HCT116 (cell line): ENCODE results near the gene TRAPPC12. TPM values are rescaled to one million over a fixed set of nuclear protein-coding genes. Genes with fewer than 3 reads are reported as not detected.

Source experiments
- ATAC-seq: fragments of 200-7000 bp; cut with Tn5 transposase; 2 replicates; pipeline ENCODE4 v1.9.1; 2020; ENCODE audit warnings: mild to moderate bottlenecking, moderate library complexity
- BruUV-seq: library from RNA; stranded (reverse); fragments of 400-500 nt; replicated peaks from 2 replicates; lab custom pipeline; 2021; lab: Mats Ljungman, UMichigan
- CTCF ChIA-PET: fragments of 300-600 bp; sonication (Branson Sonifier 250); formaldehyde crosslinking; loops from one replicate; lab custom pipeline; 2021; ENCODE audit warnings: antibody characterized with exemption; lab: Charles Lee
- POLR2A ChIA-PET: fragments of 300-600, 350-600 bp; sonication (Branson Sonifier 250); formaldehyde crosslinking; loops from one replicate; lab custom pipeline; 2021; ENCODE audit warnings: antibody characterized with exemption; lab: Charles Lee
- RAD21 ChIA-PET, 2 experiments: fragments of 300-600 bp; sonication (Branson Sonifier 250); formaldehyde crosslinking; loops; one replicate each; lab custom pipeline; 2023; ENCODE audit warnings: low total read pairs in 2 of 2; ENCODE audit not compliant: uncharacterized antibody in 2 of 2, unreplicated experiment in 2 of 2, low non-redundant PET in 1 of 2; lab: Charles Lee
- DNase-seq: peaks from one replicate; pipeline ENCODE4 v3.0.0-alpha.2; 2010; ENCODE audit warnings: low read depth, low spot score
- H2AFZ ChIP-seq: fragments of 200-600 bp; shearing (Covaris generic), sonication (generic); 2 replicates; pipeline ENCODE4 v1.6.1; 2017; ENCODE audit warnings: low read depth, mixed run types, mixed read lengths, antibody characterized with exemption, low read length; ENCODE audit not compliant: poor library complexity, severe bottlenecking
- H3K27ac ChIP-seq: 2 replicates; pipeline ENCODE4 v1.5.1; 2012; ENCODE audit warnings: low read depth, low read length
- H3K27me3 ChIP-seq: fragments of 200-600 bp; sonication (generic); 2 replicates; pipeline ENCODE4 v1.6.1; 2016; ENCODE audit warnings: mixed run types, low read length, mixed read lengths; ENCODE audit not compliant: insufficient read depth
- H3K36me3 ChIP-seq, 2 experiments: fragments of 200-500 bp in 1 of 2; fragments of 200-600 bp in 1 of 2; sonication (Bioruptor generic) in 1 of 2; sonication (generic) in 1 of 2; 2 replicates each; pipeline versions ENCODE4 v1.5.1 to v1.6.1; 2014 to 2016; ENCODE audit warnings: low read length in 2 of 2, inconsistent platforms in 1 of 2, mixed read lengths in 1 of 2, mixed run types in 1 of 2; ENCODE audit not compliant: insufficient read depth in 2 of 2, control insufficient read depth in 1 of 2
- H3K4me1 ChIP-seq, 2 experiments: fragments of 200-600 bp in 1 of 2; sonication (generic) in 1 of 2; 2 replicates each; pipeline versions ENCODE4 v1.5.1 to v1.6.1; 2012 to 2017; ENCODE audit warnings: low read length in 2 of 2, inconsistent platforms in 1 of 2, mild to moderate bottlenecking in 1 of 2, mixed read lengths in 1 of 2, mixed run types in 1 of 2, moderate library complexity in 1 of 2; ENCODE audit not compliant: insufficient read depth in 2 of 2, control insufficient read depth in 1 of 2
- H3K4me2 ChIP-seq: fragments of 200-600 bp; sonication (generic); 2 replicates; pipeline ENCODE4 v1.6.1; 2017; ENCODE audit warnings: mixed run types, low read length, mixed read lengths
- H3K4me3 ChIP-seq, 2 experiments: fragments of 200-600 bp in 1 of 2; sonication (generic) in 1 of 2; replicated peaks in 1 of 2; 2 replicates each; pipeline ENCODE4 v1.5.1; 2011 to 2016; ENCODE audit warnings: low read length in 2 of 2, control low read depth in 1 of 2, low read depth in 1 of 2, mild to moderate bottlenecking in 1 of 2, mixed read lengths in 1 of 2, mixed run types in 1 of 2
- H3K79me2 ChIP-seq: fragments of 200-600 bp; sonication (generic); 2 replicates; pipeline ENCODE4 v1.6.1; 2017; ENCODE audit warnings: mild to moderate bottlenecking, mixed run types, low read length, moderate library complexity, mixed read lengths; ENCODE audit not compliant: insufficient read depth
- H3K9ac ChIP-seq: fragments of 200-600 bp; sonication (generic); 2 replicates; pipeline ENCODE4 v1.6.1; 2016; ENCODE audit warnings: low read length, mixed read lengths
- H3K9me2 ChIP-seq: fragments of 200-600 bp; sonication (generic), shearing (Covaris generic); 2 replicates; pipeline ENCODE4 v1.6.1; 2017; ENCODE audit warnings: mixed run types, mild to moderate bottlenecking, moderate library complexity; ENCODE audit not compliant: insufficient read depth
- H3K9me3 ChIP-seq, 2 experiments: fragments of 200-500 bp in 1 of 2; fragments of 200-600 bp in 1 of 2; sonication (Bioruptor generic) in 1 of 2; sonication (generic) in 1 of 2; 2 replicates each; pipeline ENCODE4 v1.6.1; 2014 to 2017; ENCODE audit warnings: low read length in 2 of 2, mixed read lengths in 2 of 2, inconsistent platforms in 1 of 2, low read depth in 1 of 2, mild to moderate bottlenecking in 1 of 2, mixed run types in 1 of 2, moderate library complexity in 1 of 2; ENCODE audit not compliant: control insufficient read depth in 1 of 2, insufficient read depth in 1 of 2
- H4K20me1 ChIP-seq: fragments of 200-600 bp; sonication (generic), shearing (Covaris generic); 2 replicates; pipeline ENCODE4 v1.6.1; 2017; ENCODE audit warnings: mixed run types, mild to moderate bottlenecking, moderate library complexity; ENCODE audit not compliant: insufficient read depth
- CBX3 ChIP-seq: IDR thresholded peaks from 2 replicates; pipeline ENCODE4 v1.6.1; 2012; ENCODE audit warnings: low read depth
- CEBPB ChIP-seq: IDR thresholded peaks from 2 replicates; pipeline ENCODE4 v1.6.1; 2012; ENCODE audit warnings: low read depth
- CTCF ChIP-seq, 3 experiments: fragments of 200-600 bp in 1 of 3; sonication (generic) in 1 of 3; IDR thresholded peaks in 2 of 3; conservative IDR thresholded peaks in 1 of 3; 2 replicates each; pipeline ENCODE4 v1.5.1; 2012 to 2017; ENCODE audit warnings: low read depth in 2 of 3, low read length in 2 of 3, antibody characterized with exemption in 1 of 3, borderline replicate concordance in 1 of 3, control low read depth in 1 of 3, mild to moderate bottlenecking in 1 of 3, mixed read lengths in 1 of 3, mixed run types in 1 of 3, moderate library complexity in 1 of 3; ENCODE audit not compliant: insufficient read depth in 1 of 3
- EGR1 ChIP-seq: IDR thresholded peaks from 2 replicates; pipeline ENCODE4 v1.6.1; 2012; ENCODE audit warnings: low read depth
- ELF1 ChIP-seq: IDR thresholded peaks from 2 replicates; pipeline ENCODE4 v1.6.1; 2012; ENCODE audit warnings: low read depth, borderline replicate concordance
- EZH2 ChIP-seq: fragments of 200-600 bp; sonication (generic); IDR thresholded peaks from 2 replicates; pipeline ENCODE4 v1.6.1; 2017; ENCODE audit warnings: antibody characterized with exemption, mixed run types
- FOSL1 ChIP-seq: IDR thresholded peaks from 2 replicates; pipeline ENCODE4 v1.6.1; 2012; ENCODE audit warnings: low read depth
- REST ChIP-seq: IDR thresholded peaks from 2 replicates; pipeline ENCODE4 v1.6.1; 2012; ENCODE audit warnings: low read depth
- SIN3A ChIP-seq: IDR thresholded peaks from 2 replicates; pipeline ENCODE4 v1.6.1; 2012; ENCODE audit warnings: low read depth
- SP1 ChIP-seq: IDR thresholded peaks from 2 replicates; pipeline ENCODE4 v1.6.1; 2012; ENCODE audit warnings: low read depth
- YY1 ChIP-seq: IDR thresholded peaks from 2 replicates; pipeline ENCODE4 v1.6.1; 2011; ENCODE audit warnings: low read length, low read depth, moderate library complexity, mild to moderate bottlenecking; ENCODE audit not compliant: insufficient replicate concordance; ENCODE audit errors: extremely low read depth
- ZNF274 ChIP-seq: fragments of 200-500 bp; sonication (Bioruptor generic); IDR thresholded peaks from 2 replicates; pipeline ENCODE4 v1.6.1; 2014; ENCODE audit warnings: mild to moderate bottlenecking, low read depth, low read length, inconsistent platforms
- intact Hi-C: fragments of 100-400 bp; cut with micrococcal nuclease; formaldehyde crosslinking; loops from 2 replicates; pipeline ENCODE4 v1.10.0; 2022
- total RNA-seq: library from RNA; stranded (reverse); gene quantifications from one replicate; pipeline ENCODE4 v1.2.1, GENCODE V29; 2021; ENCODE audit not compliant: unreplicated experiment
- TF ChIP-seq, protein P1 (sequence below): IDR thresholded peaks from 2 replicates; pipeline ENCODE4 v1.6.1; 2012

The TRAPPC12 gene
- total RNA-seq, 1 experiment from 2014 or later, result 47.4 TPM

- Histone ChIP-seq H3K79me2 (peaks cover 11% of the 10 kb centered on the region), H3K9ac (no peak overlapping the region), H3K4me3 (peak overlapping the region in 1 of 2 experiments; percentile 68; a peak in 2 of 4 replicates), H3K27me3 (no peaks in the 10 kb centered on the region), H3K27ac (no peak overlapping the region), H3K4me1 (peaks cover 4 to 28% of the 10 kb centered on the region in 2 experiments; a peak in 3 of 4 replicates), H3K9me3 (0 out of 4 replicates have a peak, but pooled peaks cover 0 to 3% of the 10 kb centered on the region in 2 experiments), H4K20me1 (no peaks in the 10 kb centered on the region), H3K4me2 (peak overlapping the region; percentile 79), H2AFZ (no peak overlapping the region), H3K36me3 (no peaks in the 10 kb centered on the region), H3K9me2 (no peaks in the 10 kb centered on the region)
- ATAC-seq (no peak), DNase-seq (no peak)
- intact Hi-C loops, result no loop called here
- ChIA-PET POLR2A (no interaction called here), RAD21 (no interaction called here), CTCF (no interaction called here)
- no peak for TF ChIP-seq ZNF274
- TF ChIP-seq, protein P1, sequence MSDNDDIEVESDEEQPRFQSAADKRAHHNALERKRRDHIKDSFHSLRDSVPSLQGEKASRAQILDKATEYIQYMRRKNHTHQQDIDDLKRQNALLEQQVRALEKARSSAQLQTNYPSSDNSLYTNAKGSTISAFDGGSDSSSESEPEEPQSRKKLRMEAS, result no peak
- TF ChIP-seq EZH2, result no peak
- no peak for TF ChIP-seq REST
- TF ChIP-seq CTCF (IDR thresholded peaks at IDR 0.05 in 2 of 3, conservative IDR thresholded peaks at IDR 0.05 in 1 of 3; ENCODE audit: borderline replicate concordance in 1 of 3, insufficient read depth in 1 of 3, low read depth in 2 of 3, low read length in 2 of 3), result no peak
- TF ChIP-seq SP1, result no peak
- no peak for TF ChIP-seq CBX3
- no peak for TF ChIP-seq ELF1
- no peak for TF ChIP-seq FOSL1
- no peak for TF ChIP-seq SIN3A
- no peak for TF ChIP-seq YY1
- TF ChIP-seq EGR1, result no peak
- no peak for TF ChIP-seq CEBPB
- BruUV-seq, result no TSS peak
Measured at GRCh38 chr2:3520591-3520990, 141.1 kb downstream of the TRAPPC12 start.
